Lower leg skin (tissue), 4 donors: Measurements from ENCODE around the gene GMEB2. TPM values are rescaled to one million over a fixed set of nuclear protein-coding genes. Genes with fewer than 3 reads are reported as not detected.

ENCODE experiments used
- DNase-seq, 2 donors: peaks; one replicate each; pipeline ENCODE4 v3.0.0-alpha.2; 2019; ENCODE audit warnings: low spot score in 2 of 2
- H3K4me3 ChIP-seq: fragments of 200-600 bp; sonication (generic); 2 replicates; pipeline ENCODE4 v1.5.1; 2017; ENCODE audit warnings: mild to moderate bottlenecking, low read depth; ENCODE audit not compliant: poor library complexity, severe bottlenecking
- POLR2A ChIP-seq, 2 donors: fragments of 450-650 bp; IDR thresholded peaks; one replicate each; pipeline ENCODE4 v1.6.1; 2016 to 2017; ENCODE audit warnings: antibody characterized with exemption in 2 of 2, mild to moderate bottlenecking in 1 of 2, moderate library complexity in 1 of 2
- WGBS, 2 donors: methylation state at CpG; one replicate each; pipeline ENCODE4 v1.1.5; 2018; 5-methylcytosine and 5-hydroxymethylcytosine counted together
- intact Hi-C: fragments of 100-400 bp; cut with DNase I; formaldehyde crosslinking; loops from one replicate; pipeline ENCODE4 v1.15.0; 2023; ENCODE audit warnings: low total_unique reads
- total RNA-seq, 4 donors: library from RNA; depleted of rRNA; stranded (reverse); fragments of >200 nt; gene quantifications; one replicate each; pipeline ENCODE4 v1.1.0, GENCODE V29; 2016
- TF ChIP-seq, protein P1 (sequence below), 3 donors: fragments of 450-650 bp; IDR thresholded peaks; one replicate each; pipeline ENCODE4 v1.5.1; 2016; ENCODE audit warnings: antibody characterized with exemption in 3 of 3, mild to moderate bottlenecking in 3 of 3, moderate library complexity in 2 of 3

GMEB2 gene
- total RNA-seq, 4 donors from 2014 or later = 11.9 to 18.3 (median 13.7) TPM

DNA sequence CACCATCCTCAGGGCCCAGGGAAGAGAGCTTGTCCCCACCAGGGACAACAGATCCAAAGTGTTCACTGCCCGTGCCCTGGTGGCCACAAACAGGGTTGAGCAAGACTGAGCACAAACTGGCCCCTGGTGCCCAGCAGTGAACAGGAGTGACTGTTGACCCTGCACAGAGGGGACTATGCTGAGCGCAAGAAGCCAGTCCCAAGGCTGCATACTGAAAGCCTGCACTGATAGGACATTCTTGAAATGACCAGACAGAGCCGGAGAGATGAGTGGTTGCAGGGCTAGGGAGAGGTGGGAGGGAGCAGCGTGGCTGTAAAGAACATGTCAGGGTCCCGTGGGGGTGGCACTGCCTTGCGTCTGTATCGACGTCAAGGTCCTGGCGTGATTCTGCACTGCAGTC is 75.8 kb downstream of the GMEB2 start:
- intact Hi-C loops = no loop called here
- DNase-seq = no peak
- WGBS, 2 donors = 52 to 64% methylated on average over 9 of the region's 9 CpGs
- no peak overlapping the region for H3K4me3 ChIP-seq
- TF ChIP-seq, protein P1, sequence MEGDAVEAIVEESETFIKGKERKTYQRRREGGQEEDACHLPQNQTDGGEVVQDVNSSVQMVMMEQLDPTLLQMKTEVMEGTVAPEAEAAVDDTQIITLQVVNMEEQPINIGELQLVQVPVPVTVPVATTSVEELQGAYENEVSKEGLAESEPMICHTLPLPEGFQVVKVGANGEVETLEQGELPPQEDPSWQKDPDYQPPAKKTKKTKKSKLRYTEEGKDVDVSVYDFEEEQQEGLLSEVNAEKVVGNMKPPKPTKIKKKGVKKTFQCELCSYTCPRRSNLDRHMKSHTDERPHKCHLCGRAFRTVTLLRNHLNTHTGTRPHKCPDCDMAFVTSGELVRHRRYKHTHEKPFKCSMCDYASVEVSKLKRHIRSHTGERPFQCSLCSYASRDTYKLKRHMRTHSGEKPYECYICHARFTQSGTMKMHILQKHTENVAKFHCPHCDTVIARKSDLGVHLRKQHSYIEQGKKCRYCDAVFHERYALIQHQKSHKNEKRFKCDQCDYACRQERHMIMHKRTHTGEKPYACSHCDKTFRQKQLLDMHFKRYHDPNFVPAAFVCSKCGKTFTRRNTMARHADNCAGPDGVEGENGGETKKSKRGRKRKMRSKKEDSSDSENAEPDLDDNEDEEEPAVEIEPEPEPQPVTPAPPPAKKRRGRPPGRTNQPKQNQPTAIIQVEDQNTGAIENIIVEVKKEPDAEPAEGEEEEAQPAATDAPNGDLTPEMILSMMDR (IDR thresholded peaks at IDR 0.05) = no peak

- WGBS, 2 donors = 82 to 83% methylated on average over 15 to 18 of the region's 18 CpGs
- TF ChIP-seq, protein P1 (IDR thresholded peaks at IDR 0.05) = no peak
- TF ChIP-seq POLR2A (IDR thresholded peaks at IDR 0.05) = no peak
- intact Hi-C loops = no loop called here
- no peak overlapping the region for H3K4me3 ChIP-seq
- no peak for DNase-seq
These were observed 77.1 kb downstream of the GMEB2 start for GRCh38 chr20:63549679-63550282.

- intact Hi-C loops = no loop called here
- H3K4me3 ChIP-seq = no peak overlapping the region
- 15 to 16% methylated on average over 15 to 24 of the region's 25 CpGs for WGBS, 2 donors
- TF ChIP-seq, protein P1 (IDR thresholded peaks at IDR 0.05) = no peak
- no peak for TF ChIP-seq POLR2A (IDR thresholded peaks at IDR 0.05)
- DNase-seq = no peak
These were observed 77.9 kb downstream of the GMEB2 start for GRCh38 chr20:63549019-63549418.

DNA sequence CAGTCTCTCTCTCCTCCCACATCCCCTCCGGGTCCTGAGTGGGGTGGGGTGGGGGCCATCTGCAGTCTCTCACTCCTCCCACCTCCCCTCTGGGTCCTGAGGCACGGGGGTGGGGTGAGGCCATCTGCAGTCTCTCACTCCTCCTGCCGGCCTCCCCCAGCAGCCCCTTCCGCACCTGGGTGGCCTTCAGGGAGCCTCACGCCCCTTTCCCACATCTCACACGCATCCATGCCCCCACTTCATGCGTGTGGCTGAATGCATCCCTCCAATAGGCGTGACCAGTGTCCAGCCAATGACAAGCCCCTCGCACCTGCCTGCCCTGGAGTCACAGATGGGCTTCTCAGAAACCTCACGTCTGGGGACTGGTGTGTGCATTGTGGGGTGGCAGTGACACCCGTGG is 78.4 kb downstream of the GMEB2 start:
- no peak overlapping the region for H3K4me3 ChIP-seq
- WGBS, 2 donors = 32 to 36% methylated on average over 9 to 10 of the region's 11 CpGs
- TF ChIP-seq, protein P1 (IDR thresholded peaks at IDR 0.05) = no peak
- TF ChIP-seq POLR2A (IDR thresholded peaks at IDR 0.05) = no peak
- DNase-seq = no peak
- intact Hi-C loops = no loop called here

DNA sequence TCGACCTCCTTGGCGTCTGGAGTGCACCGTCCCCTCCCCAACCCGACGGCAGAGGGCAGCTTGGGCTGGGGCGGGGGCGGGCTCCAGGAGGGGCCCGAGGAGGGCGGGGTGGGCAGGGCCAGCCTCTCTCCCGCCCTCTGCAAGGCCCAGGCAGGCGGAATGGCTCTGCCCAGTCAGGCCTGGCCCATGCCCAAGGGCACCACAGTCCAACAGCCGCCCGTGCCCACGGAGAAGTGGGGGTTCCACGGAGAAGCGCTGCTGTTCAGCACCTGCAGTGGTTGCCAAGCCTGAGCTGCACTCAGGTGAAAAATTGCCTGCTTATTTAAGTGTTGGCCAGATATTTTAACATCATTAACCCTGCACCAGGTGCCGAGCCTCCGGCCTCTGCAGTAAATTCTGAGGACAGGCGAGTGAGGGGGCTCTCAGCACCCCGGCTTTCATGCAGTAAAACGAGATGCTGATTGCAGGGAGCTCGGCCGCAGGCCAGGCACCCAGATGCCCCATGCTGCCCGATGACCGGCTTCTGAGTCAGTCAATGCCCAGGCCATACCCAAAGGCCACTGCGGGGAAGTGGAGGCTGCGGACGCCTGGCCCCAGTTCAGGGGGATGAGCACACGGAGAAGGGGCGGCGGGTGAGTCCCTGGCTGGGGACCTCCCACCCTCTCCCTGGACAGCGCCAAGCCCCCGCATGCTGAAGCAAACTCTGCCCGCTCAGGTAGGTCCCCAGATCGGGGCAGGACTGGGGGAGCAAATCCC is 79.0 kb downstream of the GMEB2 start, which contains the start of gene SRMS:
TSS of gene SRMS (minus strand) at position 25 of the 756 bp plus-strand sequence. CDS start 286 bp downstream, outside the sequence.
- no peak within 1 kb of the TSS for H3K4me3 ChIP-seq
- 42 to 47% methylated on average over 11 to 25 of the region's 35 CpGs for WGBS, 2 donors
- TF ChIP-seq POLR2A (IDR thresholded peaks at IDR 0.05) = no peak
- TF ChIP-seq, protein P1 (IDR thresholded peaks at IDR 0.05) = no peak
- intact Hi-C loops = no loop called here
- no peak for DNase-seq
